Endothelial cell of umbilical vein (primary cell): ENCODE measurements around the gene LYRM4. TPM values are rescaled to one million over a fixed set of nuclear protein-coding genes. Genes with fewer than 3 reads are reported as not detected.
"Not testable (repeated sequence)": the region's sequence is repeated elsewhere in the genome, so short reads cannot be mapped to it uniquely, and the experiment has no call there.

Experiments used
- BruUV-seq: library from RNA; stranded (reverse); fragments of 400-500 nt; replicated peaks from 2 replicates; lab custom pipeline; 2021; lab: Mats Ljungman, UMichigan
- CTCF ChIA-PET: fragments of 300-600, 350-600 bp; sonication (Branson Sonifier 250); formaldehyde crosslinking; loops from one replicate; lab custom pipeline; 2021; ENCODE audit warnings: antibody characterized with exemption, inconsistent platforms; lab: Charles Lee
- POLR2A ChIA-PET: fragments of 300-600, 350-600 bp; sonication (Branson Sonifier 250); formaldehyde crosslinking; loops from one replicate; lab custom pipeline; 2021; ENCODE audit warnings: antibody characterized with exemption, inconsistent platforms; lab: Charles Lee
- DNase-seq: peaks from one replicate; pipeline ENCODE4 v3.0.0-alpha.2; 2011; ENCODE audit warnings: low read depth, low spot score
- FAIRE-seq: peaks from 2 replicates; lab custom pipeline; 2011; peaks lifted over from hg19 to GRCh38; lab: Jason Lieb, UNC
- H2AFZ ChIP-seq: 2 replicates; pipeline ENCODE4 v1.6.0; 2012; ENCODE audit warnings: low read depth, low read length, control low read depth, inconsistent platforms
- H3K27ac ChIP-seq: 2 replicates; pipeline ENCODE4 v1.5.1; 2011; ENCODE audit warnings: low read depth, mild to moderate bottlenecking, control low read depth, low read length, moderate library complexity; ENCODE audit not compliant: insufficient read depth
- H3K27me3 ChIP-seq, 2 experiments: 2 replicates each; pipeline versions ENCODE4 v1.6.0 to v1.6.1; 2011; ENCODE audit warnings: low read length in 2 of 2, mixed read lengths in 1 of 2; ENCODE audit not compliant: control insufficient read depth in 2 of 2, insufficient read depth in 2 of 2
- H3K36me3 ChIP-seq, 2 experiments: 2 replicates in 1 of 2; 3 replicates in 1 of 2; pipeline ENCODE4 v1.5.1; 2011; ENCODE audit warnings: low read length in 2 of 2, mild to moderate bottlenecking in 1 of 2, moderate library complexity in 1 of 2; ENCODE audit not compliant: control insufficient read depth in 2 of 2, insufficient read depth in 2 of 2; ENCODE audit errors: extremely low read depth in 1 of 2
- H3K4me1 ChIP-seq: 3 replicates; pipeline ENCODE4 v1.5.1; 2011; ENCODE audit warnings: mild to moderate bottlenecking, low read length; ENCODE audit not compliant: control insufficient read depth, insufficient read depth; ENCODE audit errors: extremely low read depth
- H3K4me2 ChIP-seq: 2 replicates; pipeline ENCODE4 v1.6.1; 2011; ENCODE audit warnings: low read length, control low read depth, mixed read lengths; ENCODE audit not compliant: insufficient read depth
- H3K4me3 ChIP-seq, 3 experiments: fragments of 200-600 bp in 1 of 3; sonication (generic), shearing (Covaris generic) in 1 of 3; replicated peaks in 1 of 3; 2 replicates each; pipeline ENCODE4 v1.5.1; 2011 to 2016; ENCODE audit warnings: control low read depth in 3 of 3, low read length in 3 of 3, mild to moderate bottlenecking in 2 of 3, inconsistent platforms in 1 of 3, low read depth in 1 of 3, moderate library complexity in 1 of 3; ENCODE audit not compliant: insufficient read depth in 1 of 3
- H3K79me2 ChIP-seq: 2 replicates; pipeline ENCODE4 v1.6.0; 2012; ENCODE audit warnings: low read length, inconsistent platforms; ENCODE audit not compliant: control insufficient read depth, insufficient read depth
- H3K9ac ChIP-seq: replicated peaks from 2 replicates; pipeline ENCODE3; 2011; ENCODE audit warnings: low read length, control low read depth; ENCODE audit not compliant: insufficient read depth; ENCODE audit errors: extremely low read depth
- H3K9me1 ChIP-seq: replicated peaks from 3 replicates; pipeline ENCODE4 v1.6.0; 2011; ENCODE audit warnings: mild to moderate bottlenecking, low read length; ENCODE audit not compliant: control insufficient read depth, insufficient read depth; ENCODE audit errors: extremely low read depth
- H3K9me3 ChIP-seq: replicated peaks from 2 replicates; pipeline ENCODE4 v1.5.1; 2012; ENCODE audit warnings: low read length, inconsistent platforms; ENCODE audit not compliant: control insufficient read depth, insufficient read depth
- H4K20me1 ChIP-seq: replicated peaks from 2 replicates; pipeline ENCODE3; 2011; ENCODE audit warnings: mild to moderate bottlenecking, low read length; ENCODE audit not compliant: control insufficient read depth, insufficient read depth; ENCODE audit errors: extremely low read depth
- EZH2 ChIP-seq: IDR thresholded peaks from 2 replicates; pipeline ENCODE4 v1.6.1; 2012; ENCODE audit warnings: borderline replicate concordance, low read depth, mild to moderate bottlenecking, moderate library complexity, low read length, inconsistent platforms; ENCODE audit not compliant: severe bottlenecking
- FOS ChIP-seq: IDR thresholded peaks from 2 replicates; pipeline ENCODE4 v1.6.1; 2011; ENCODE audit warnings: mild to moderate bottlenecking, low read length, moderate library complexity, borderline replicate concordance; ENCODE audit not compliant: insufficient read depth
- GATA2 ChIP-seq: IDR thresholded peaks from 2 replicates; pipeline ENCODE4 v1.7.0; 2011; ENCODE audit warnings: low read depth, mild to moderate bottlenecking, moderate library complexity, mixed read lengths, low read length; ENCODE audit not compliant: insufficient read length, insufficient read depth
- JUN ChIP-seq: IDR thresholded peaks from 2 replicates; pipeline ENCODE4 v1.6.1; 2011; ENCODE audit warnings: borderline replicate concordance, low read depth; ENCODE audit not compliant: insufficient read length, insufficient read depth
- MYC ChIP-seq: IDR thresholded peaks from one replicate; pipeline ENCODE4 v1.6.1; 2011; ENCODE audit warnings: mild to moderate bottlenecking, low read depth, low read length
- POLR2A ChIP-seq: IDR thresholded peaks from 2 replicates; pipeline ENCODE4 v1.6.1; 2012; ENCODE audit warnings: low read depth, mild to moderate bottlenecking, control low read depth, low read length
- POLR2AphosphoS5 ChIP-seq: IDR thresholded peaks from 2 replicates; pipeline ENCODE4 v1.6.1; 2012; ENCODE audit warnings: low read depth, mild to moderate bottlenecking, control low read depth, low read length, moderate library complexity; ENCODE audit not compliant: insufficient read depth
- dilution Hi-C: fragments of 300-500 bp; cut with MboI; formaldehyde crosslinking; loops from one replicate; pipeline ENCODE4 v1.15.0; 2019; ENCODE audit warnings: low sequenced_read_pairs; ENCODE audit not compliant: extremely low pct_ligation_motif_present
- intact Hi-C: fragments of 100-400 bp; cut with micrococcal nuclease; formaldehyde crosslinking; loops from one replicate; pipeline ENCODE4 v1.10.0; 2022
- polyA plus RNA-seq, 4 experiments: library from polyadenylated mRNA; depleted of rRNA in 3 of 4; stranded (reverse) in 3 of 4; unstranded in 1 of 4; fragments of >200 nt; gene quantifications; 2 replicates each; pipeline versions ENCODE4 v1.2.1 to v1.2.3, GENCODE V29; 2011 to 2012; ENCODE audit warnings: missing spikeins in 1 of 4
- total RNA-seq: library from RNA; stranded (reverse); gene quantifications from 2 replicates; pipeline ENCODE4 v1.2.3, GENCODE V29; 2021
- TF ChIP-seq, protein P1 (sequence below), 2 donors: IDR thresholded peaks; 1 replicate in 1 of 2; 2 replicates in 1 of 2; pipeline ENCODE4 v1.5.1; 2011; ENCODE audit warnings: low read length in 2 of 2, mild to moderate bottlenecking in 2 of 2, moderate library complexity in 2 of 2, control low read depth in 1 of 2, inconsistent platforms in 1 of 2, low read depth in 1 of 2; ENCODE audit not compliant: insufficient read depth in 1 of 2; ENCODE audit errors: extremely low read depth in 1 of 2
- TF ChIP-seq, protein P2 (sequence below): IDR thresholded peaks from 2 replicates; pipeline ENCODE4 v1.6.1; 2011; ENCODE audit not compliant: insufficient read depth, insufficient read length

The LYRM4 gene
- total and polyA plus RNA-seq, 2 donors (not counting 3 experiments of a cell fraction or from before 2014, with no cell fraction given): 39.5 to 44.0 TPM

DNA sequence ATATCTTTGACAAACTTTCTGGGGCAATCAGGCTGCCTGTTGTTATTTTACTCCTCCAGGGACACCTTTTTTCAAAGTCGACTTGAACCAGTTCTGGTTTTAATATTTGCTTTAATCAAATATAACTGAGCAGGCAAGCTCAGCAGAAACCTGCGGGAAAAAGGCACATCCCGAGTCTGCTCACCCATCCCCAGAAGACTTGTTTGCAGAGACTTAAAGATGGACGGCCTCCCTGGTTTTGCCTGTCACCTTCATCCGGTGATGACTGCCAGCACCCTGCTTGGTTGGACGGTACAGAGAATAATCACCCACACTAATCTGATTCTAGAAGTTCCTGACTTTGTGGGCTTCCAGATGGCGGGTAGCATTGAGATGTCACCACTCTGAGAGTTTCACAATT, 138.8 kb downstream of the LYRM4 start:
- no peak overlapping the region for H3K4me2 ChIP-seq
- H3K27me3 ChIP-seq: no peaks in the 10 kb centered on the region
- FAIRE-seq (no peak), DNase-seq (no peak)
- no peaks in the 10 kb centered on the region for H3K9me1 ChIP-seq
- dilution Hi-C loops (no loop called here), intact Hi-C loops (no loop called here)
- H3K36me3 ChIP-seq: no peaks in the 10 kb centered on the region
- no peak overlapping the region for H3K27ac ChIP-seq
- no peaks in the 10 kb centered on the region for H3K4me1 ChIP-seq
- H3K9me3 ChIP-seq: no peaks in the 10 kb centered on the region
- no TSS peak for BruUV-seq
- no peaks in the 10 kb centered on the region for H4K20me1 ChIP-seq
- no peaks in the 10 kb centered on the region for H3K79me2 ChIP-seq
- H3K4me3 ChIP-seq: no peak overlapping the region
- H2AFZ ChIP-seq: no peak overlapping the region
- ChIA-PET CTCF (no interaction called here), POLR2A (no interaction called here)
- TF ChIP-seq JUN (no peak), FOS (no peak), MYC (no peak), EZH2 (no peak), POLR2A (no peak)
- H3K9ac ChIP-seq: no peak overlapping the region

DNA sequence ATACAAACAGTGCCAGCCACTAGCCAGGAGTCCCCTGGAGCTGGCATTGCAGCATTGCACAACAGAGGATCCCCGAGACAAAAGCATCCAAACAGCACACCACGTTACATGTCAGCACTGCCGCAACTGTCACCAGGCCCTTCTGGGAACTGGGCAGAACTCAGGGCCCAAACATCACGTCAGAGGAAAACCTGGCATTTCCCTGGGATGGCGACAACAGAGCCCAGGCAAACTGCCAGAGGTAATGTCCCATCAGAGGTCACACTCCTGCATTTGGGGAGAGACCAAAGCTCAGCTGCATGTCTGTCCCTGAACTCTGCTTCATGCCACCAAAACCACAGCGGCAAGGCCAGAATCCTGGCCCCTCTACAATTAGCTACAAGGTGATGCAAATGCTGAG, 139.3 kb downstream of the LYRM4 start:
- intact Hi-C loops: no loop called here
- Histone ChIP-seq H3K9me3 (no peaks in the 10 kb centered on the region), H3K27me3 (no peaks in the 10 kb centered on the region), H3K4me1 (no peaks in the 10 kb centered on the region), H3K4me3 (no peak overlapping the region), H2AFZ (no peak overlapping the region), H3K79me2 (no peaks in the 10 kb centered on the region), H3K4me2 (no peak overlapping the region), H3K27ac (no peak overlapping the region), H3K36me3 (no peaks in the 10 kb centered on the region), H3K9me1 (no peaks in the 10 kb centered on the region), H3K9ac (no peak overlapping the region), H4K20me1 (no peaks in the 10 kb centered on the region)
- no TSS peak for BruUV-seq
- FAIRE-seq (no peak), DNase-seq (no peak)
- POLR2A ChIA-PET: no interaction called here
- TF ChIP-seq GATA2 (no peak), MYC (no peak), JUN (no peak), POLR2AphosphoS5 (no peak), EZH2 (no peak), POLR2A (no peak), FOS (no peak)
- TF ChIP-seq, protein P1, sequence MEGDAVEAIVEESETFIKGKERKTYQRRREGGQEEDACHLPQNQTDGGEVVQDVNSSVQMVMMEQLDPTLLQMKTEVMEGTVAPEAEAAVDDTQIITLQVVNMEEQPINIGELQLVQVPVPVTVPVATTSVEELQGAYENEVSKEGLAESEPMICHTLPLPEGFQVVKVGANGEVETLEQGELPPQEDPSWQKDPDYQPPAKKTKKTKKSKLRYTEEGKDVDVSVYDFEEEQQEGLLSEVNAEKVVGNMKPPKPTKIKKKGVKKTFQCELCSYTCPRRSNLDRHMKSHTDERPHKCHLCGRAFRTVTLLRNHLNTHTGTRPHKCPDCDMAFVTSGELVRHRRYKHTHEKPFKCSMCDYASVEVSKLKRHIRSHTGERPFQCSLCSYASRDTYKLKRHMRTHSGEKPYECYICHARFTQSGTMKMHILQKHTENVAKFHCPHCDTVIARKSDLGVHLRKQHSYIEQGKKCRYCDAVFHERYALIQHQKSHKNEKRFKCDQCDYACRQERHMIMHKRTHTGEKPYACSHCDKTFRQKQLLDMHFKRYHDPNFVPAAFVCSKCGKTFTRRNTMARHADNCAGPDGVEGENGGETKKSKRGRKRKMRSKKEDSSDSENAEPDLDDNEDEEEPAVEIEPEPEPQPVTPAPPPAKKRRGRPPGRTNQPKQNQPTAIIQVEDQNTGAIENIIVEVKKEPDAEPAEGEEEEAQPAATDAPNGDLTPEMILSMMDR (IDR thresholded peaks at IDR 0.05; ENCODE audit: extremely low read depth in 1 of 2, insufficient read depth in 1 of 2, low read depth in 1 of 2, low read length in 2 of 2): no peak
- TF ChIP-seq, protein P2, sequence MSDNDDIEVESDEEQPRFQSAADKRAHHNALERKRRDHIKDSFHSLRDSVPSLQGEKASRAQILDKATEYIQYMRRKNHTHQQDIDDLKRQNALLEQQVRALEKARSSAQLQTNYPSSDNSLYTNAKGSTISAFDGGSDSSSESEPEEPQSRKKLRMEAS: no peak
- dilution Hi-C loops: no loop called here
- CTCF ChIA-PET: no interaction called here

DNA sequence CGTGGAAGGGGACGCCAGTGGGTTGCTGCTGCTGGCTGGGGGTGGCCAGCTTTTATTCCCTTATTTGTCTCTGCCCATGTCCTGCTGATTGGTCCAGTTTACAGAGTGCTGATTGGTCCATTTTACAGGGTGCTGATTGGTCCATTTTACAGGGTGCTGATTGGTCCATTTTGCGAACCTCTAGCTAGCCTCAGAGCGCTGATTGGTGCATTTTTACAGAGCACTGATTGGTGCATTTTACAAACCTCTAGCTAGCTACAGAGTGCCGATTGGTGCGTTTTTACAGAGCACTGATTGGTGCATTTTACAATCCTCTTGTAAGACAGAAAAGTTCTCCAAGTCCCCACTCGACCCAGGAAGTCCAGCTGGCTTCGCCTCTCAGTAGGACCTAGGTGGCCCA, 140.2 kb downstream of the LYRM4 start:
- H3K79me2 ChIP-seq, DNase-seq, CTCF ChIA-PET, H3K9me1 ChIP-seq, dilution Hi-C loops, POLR2A ChIA-PET, H3K4me2 ChIP-seq, H3K27me3 ChIP-seq, H3K36me3 ChIP-seq, H2AFZ ChIP-seq, H3K4me1 ChIP-seq, H3K4me3 ChIP-seq, FAIRE-seq, BruUV-seq, H3K9me3 ChIP-seq, intact Hi-C loops, H3K9ac ChIP-seq, H4K20me1 ChIP-seq, H3K27ac ChIP-seq: not testable (repeated sequence)
